GM12891 (cell line): ENCODE results near the gene LRP1.

Source experiments
- POLR2A ChIP-seq: IDR thresholded peaks from 2 replicates; pipeline ENCODE4 v1.6.1; 2011; ENCODE audit warnings: low read depth, low read length, control low read depth
- POLR2AphosphoS5 ChIP-seq: IDR thresholded peaks from 2 replicates; pipeline ENCODE4 v1.6.1; 2011; ENCODE audit warnings: low read depth, low read length, control low read depth

GRCh38 chr12:57087010-57087690, 41.1 kb upstream of the LRP1 start:
- peak; percentile 49; the same call in 1 of the 2 replicates for TF ChIP-seq POLR2AphosphoS5
- no peak for TF ChIP-seq POLR2A
